NOMO-1 treated with dmso at 0.1 percent for 144 hours (cell line): ENCODE data around the gene CAPN13.

ENCODE experiments used
- DNase-seq: peaks from one replicate; lab custom pipeline; 2025; ENCODE audit not compliant: unreplicated experiment; lab: John Stamatoyannopoulos, UW

CAPN13 gene

DNA sequence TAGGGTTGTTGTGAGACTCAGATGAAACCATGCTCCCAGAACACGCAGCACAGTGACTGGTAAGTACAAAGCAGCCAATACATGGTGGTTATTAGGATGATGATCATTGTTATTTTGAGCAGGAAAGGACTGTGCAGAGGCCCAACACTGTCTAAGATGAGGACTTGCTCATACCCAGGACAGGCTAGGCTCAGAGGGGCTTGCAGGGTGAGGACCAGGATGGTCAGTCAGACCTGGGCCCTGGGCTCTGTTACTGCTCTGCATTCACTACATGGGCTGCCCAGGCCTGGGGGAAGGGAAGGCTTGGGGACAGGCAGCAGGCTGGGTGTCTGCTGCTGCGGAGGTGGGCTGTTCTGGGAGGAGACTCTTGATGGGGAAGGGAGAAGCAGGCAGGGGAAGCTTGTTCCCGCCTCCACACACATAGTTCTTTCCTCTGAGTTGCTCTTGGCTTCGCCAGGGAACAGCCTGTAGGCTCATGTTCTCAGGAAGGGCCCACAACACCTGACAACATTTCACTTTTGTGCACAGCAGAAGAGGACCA, 17.5 kb downstream of the CAPN13 start:
- DNase-seq = no peak

- DNase-seq = no peak
Measured at GRCh38 chr2:30786923-30787685, 20.1 kb downstream of the CAPN13 start.

GRCh38 chr2:30784682-30785081, 22.6 kb downstream of the CAPN13 start:
- DNase-seq = no peak

DNA sequence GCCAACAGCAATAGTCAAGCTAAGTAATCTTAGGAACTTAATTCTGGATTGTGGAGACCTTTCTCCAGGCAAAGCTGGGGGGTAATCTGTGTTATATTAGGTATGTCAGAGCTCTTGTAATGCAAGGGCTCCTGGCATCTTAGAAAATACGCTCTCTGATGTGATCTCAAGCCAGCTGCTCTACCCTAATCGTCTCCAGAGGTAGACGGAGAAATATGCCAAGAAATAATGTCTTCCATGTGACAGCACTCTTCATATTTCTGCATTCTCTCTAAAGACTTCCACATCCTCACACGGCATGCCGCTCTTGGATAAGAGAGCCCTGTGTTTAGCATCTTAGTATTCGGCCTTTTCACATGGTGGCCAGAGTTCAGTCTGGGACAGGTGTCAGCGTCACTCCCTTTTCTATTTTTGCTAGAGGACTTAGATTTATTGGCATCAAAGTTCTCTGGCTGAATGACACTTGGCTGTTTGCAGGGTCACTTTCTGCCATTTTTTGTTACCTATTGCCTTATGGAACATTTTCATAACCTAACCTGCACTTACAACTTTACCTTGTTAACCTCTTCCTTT, 25.2 kb downstream of the CAPN13 start:
- DNase-seq = no peak

GRCh38 chr2:30781451-30781850, 25.8 kb downstream of the CAPN13 start:
- DNase-seq = no peak

DNA sequence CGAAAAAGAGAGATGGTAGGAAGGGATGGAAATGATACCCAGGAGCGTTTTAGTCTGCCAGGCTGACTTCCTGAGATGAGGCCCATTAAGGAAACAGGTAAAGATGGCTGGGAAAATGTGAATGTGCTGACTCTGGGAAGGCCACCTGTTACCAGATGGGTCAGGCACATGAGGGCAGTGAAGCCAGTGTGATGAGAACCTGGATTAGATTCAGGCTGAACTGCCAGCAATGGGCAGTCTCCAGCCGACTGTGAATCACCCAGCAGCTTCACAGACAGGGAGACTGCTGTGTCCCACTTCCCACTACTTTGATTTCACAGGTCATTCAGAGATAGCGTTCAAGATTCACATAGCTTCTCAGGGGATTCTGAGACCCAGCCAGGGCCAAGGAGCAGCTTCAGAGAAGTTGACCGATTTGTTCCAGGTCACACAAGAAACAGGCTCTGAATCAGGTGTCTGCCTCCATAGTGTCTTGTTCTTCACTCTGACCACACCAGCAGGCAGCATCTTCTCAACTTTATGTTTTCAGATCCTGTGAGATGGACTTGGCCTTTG, 26.4 kb downstream of the CAPN13 start:
- DNase-seq = no peak

DNA sequence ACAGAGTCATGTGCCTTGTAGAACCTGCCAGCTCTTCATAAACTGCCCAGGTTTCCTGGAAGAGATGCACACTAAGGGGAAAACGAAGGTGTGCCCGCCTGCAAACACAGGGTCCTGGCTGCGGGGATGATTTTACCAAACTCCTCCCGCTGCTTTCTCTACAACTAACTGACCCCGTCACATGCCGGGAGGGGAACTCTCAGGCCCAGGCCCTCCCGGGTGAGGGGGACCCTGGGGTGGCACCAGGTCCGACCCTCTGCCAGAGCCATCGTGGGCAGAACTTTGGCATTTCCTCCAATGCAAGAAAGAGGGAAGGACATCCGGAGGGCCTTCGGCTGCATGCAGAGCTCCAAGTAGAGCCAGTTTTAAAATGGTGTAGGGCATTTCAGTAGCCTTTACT, 28.6 kb downstream of the CAPN13 start:
- no peak for DNase-seq

DNA sequence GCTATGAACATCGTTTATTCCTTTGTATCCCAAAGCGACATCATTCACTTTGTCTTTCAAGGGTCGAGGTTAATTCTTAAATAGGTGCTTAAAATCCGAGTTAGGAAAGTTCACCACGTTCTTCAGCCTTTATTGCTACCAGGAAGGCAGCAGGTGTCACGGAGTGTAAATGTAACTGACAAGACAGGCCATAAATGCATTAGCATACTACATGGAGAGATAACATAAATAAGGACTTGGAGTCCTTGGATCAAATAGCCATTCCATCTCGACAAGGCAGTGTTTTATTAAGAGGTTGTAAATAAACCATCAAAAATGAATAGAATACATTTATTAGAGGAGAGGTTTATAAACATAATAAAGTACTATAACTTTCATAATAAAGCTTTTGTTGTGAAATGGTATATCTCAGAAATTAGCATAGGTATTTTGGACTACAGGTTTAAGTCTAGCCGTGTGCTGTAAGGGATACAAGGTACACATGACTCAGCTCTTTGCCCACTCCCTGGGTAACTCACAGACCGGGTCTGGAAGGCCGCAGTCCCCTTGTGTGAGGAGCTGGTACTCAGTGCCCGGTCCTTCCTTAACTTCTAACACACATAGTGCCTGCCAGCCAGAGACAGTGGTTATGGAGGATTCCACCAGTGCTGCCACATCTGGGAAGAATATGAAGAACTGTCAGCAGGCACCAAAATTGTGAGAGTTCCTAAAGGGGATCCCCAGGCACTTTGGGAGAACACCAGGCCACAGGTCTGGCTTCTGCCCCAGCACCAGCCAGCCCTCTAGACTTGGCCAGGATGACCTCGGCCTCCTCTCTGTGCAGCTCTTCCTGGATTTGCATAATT, 29.4 kb downstream of the CAPN13 start:
- DNase-seq = no peak

- DNase-seq = no peak
Measured at GRCh38 chr2:30776831-30777635, 30.2 kb downstream of the CAPN13 start.

DNA sequence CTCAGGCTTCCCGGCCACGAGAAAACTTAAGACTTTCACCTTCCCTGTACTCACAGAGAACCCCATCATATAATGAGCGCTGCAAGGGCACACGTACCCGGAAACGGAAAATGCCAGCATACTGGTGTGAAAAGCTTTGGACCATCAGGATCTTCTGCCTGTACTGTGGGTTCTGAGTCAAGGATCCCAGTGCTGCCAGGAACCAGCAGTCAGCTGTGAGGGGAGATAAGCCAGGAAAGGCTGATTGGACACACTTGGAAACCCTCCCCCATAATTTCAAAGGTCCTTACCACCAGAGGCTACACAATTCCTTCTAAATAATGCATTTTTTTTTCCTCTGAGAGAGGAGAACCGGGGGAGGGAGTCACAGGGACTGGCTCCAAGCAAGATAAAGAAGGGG, 31.4 kb downstream of the CAPN13 start:
- DNase-seq = no peak

GRCh38 chr2:30772021-30772705, 35.1 kb downstream of the CAPN13 start:
- DNase-seq = no peak

DNA sequence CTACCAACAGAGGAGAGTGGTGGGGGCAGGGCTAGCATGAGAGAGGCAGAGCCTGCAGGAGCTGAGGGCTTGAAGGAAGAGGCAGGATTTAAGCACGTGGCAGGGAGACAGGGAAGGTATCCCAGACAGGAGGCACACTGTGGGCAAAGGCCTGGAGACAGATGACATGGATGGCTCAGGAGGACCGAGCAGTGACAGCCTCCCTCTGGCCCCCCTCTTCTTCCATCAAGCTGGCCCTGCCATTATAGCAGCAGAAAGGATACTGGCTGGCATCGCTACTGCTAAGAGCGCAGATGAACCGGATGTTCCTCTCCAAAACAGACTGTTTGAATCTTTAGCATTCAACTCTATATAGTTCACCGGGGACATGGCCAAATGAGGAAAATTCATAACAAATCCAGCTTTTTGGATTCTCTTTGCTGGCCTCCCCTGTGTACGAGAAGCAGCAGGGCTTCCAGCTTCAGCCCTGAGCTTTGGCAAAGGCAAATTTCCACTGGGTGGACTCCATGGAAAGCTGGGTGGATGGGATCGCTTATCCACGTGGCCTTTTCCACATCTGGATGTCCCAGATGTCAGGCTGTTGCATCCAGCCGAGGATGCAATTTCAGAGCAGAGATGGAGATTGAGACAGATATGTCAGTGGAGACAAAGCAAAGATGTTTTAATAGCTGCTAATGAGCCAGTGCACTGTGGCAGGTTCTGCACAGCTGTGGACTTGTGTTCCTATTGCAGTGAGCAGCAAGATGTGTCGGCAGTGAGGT, 36.2 kb downstream of the CAPN13 start:
- DNase-seq = no peak

DNA sequence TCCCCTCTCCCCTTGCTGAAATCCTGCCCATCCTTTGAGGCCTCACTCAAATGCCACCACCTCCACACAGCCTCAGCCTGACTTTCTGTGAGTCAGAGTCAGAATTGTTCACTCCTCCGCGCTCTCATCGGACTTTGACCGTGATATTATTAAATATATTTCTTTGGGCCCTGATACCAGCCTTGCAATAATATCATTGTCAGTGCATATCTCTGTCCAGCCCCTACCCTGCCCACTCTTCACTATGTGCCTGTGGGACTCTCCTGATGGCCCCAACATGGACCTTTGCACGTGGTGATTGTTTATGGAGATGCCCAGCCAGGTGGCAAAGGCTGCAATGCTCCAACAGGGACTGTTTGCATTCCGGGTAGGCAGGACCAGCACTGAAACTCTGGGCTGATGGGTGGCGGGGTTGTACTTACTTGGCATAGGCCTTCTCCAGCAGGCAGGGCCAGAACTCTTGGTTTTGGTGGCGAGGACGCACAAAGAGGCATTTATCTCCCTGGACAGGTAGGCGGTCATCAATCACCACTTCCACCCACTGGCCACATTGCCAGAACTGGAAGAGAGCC, 37.3 kb downstream of the CAPN13 start:
- no peak for DNase-seq

- no peak for DNase-seq
Measured at GRCh38 chr2:30769481-30769780, 37.8 kb downstream of the CAPN13 start.

GRCh38 chr2:30768708-30769480, 38.4 kb downstream of the CAPN13 start:
- DNase-seq = no peak

DNA sequence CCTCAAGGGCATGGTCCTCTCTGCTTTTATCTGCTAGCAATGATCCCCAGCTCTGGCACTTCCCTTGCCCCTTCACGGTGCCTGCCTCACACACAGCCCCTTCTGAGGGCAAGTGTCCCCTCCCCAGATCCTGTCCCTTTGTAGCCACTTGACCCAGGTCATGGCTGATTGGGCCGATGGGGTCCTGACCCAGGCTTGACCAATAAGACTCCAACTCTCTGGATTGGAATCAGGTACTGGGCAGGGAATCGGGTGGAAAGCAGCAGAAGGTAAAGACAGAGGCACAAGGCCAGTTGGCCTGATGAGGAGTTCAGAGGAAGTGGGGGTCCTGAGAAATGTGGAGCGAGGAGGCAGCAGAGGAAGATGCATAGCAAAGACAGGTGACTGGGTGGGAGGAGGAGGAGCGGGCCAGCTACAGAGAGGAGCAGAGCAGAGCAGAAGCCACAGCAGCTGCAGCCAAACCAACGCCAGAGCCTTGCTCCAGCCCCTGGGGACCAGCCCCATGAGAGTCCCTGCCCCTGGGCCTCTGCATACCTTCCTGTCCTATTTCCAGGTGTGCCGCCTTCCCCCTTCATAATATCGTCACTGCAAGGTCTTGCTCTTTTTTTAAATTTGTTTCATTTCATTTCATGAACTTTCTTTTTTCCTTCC, 39.1 kb downstream of the CAPN13 start:
- DNase-seq = no peak

- no peak for DNase-seq
Measured at GRCh38 chr2:30766666-30767065, 40.6 kb downstream of the CAPN13 start.
